Hematopoietic multipotent progenitor cell treated with erythropoietin and hydrocortisone succinate and interleukin-3 and kit ligand, for 17 days (in vitro differentiated cells): ENCODE measurements around the gene ACTC1.
"Not testable (repeated sequence)": the region's sequence is repeated elsewhere in the genome, so short reads cannot be mapped to it uniquely, and the experiment has no call there.

Experiments used
- DNase-seq: peaks from one replicate; pipeline ENCODE4 v3.0.0-alpha.2; 2015; ENCODE audit warnings: low spot score

The ACTC1 gene

DNA sequence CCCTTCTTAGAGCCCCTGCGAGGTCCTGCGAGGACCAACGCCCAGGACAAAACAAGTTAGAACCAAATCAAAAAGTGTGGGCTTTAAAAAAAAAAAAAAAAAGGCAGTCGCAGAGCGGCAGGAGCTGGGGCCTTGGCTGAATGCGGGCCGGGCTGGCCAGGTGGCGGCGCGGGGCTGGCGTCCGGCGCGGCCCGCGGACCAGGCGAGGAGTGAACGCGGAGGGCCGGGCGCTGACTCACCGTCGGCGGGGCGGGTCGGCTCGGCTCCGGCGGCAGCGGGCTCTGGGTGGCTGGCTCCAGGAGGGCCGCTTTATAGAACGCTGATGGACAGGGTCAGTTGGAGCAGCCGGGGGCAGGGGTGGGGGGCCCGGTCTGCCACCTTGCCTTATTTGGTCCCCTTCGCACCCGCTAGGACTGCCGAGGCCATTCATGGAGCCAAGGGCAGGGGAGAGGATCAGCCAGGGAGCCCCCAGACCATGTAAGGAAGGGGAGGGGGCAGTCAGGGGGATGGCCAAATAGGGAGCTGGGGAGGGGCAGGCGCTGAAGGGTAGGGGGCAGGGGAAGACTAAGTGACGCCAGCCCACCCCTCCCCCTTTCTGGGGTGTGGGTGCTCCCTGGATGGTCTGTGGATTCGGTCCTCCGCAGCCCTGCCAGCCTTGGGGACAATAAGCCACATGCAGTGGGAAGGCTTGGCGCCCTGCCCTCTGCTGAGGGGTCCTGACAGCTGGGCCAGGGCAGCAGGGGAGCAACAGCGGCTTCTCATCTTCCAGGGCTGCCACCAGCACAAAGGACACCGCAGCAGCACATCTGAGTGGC is at the start of gene ACTC1:
TSS of gene ACTC1 (minus strand) at position 283 of the 815 bp plus-strand sequence. CDS start 741 bp downstream, outside the sequence.
- no peak for DNase-seq

DNA sequence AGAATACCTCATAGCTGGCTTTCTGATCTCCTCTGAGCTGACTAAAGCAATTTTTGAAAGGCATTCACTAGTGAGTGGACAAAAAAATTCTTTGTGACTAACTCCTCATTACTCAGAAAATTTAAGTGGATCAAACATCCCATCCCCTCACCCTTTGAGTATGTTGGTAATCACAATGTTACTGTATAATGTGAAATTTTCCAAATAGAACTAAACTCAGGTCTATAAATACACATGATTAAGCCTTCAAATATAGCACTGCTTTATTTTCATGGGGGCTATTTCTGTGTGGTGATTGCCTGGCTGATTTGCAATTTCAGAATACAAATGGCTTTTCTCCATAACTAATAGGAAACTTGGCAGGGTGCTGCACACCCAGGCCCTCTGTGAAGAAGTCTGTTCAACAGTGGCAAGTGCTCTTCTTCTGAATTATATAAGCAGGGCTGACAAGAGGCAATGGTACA is 45.9 kb upstream of the ACTC1 start:
- DNase-seq: no peak

DNA sequence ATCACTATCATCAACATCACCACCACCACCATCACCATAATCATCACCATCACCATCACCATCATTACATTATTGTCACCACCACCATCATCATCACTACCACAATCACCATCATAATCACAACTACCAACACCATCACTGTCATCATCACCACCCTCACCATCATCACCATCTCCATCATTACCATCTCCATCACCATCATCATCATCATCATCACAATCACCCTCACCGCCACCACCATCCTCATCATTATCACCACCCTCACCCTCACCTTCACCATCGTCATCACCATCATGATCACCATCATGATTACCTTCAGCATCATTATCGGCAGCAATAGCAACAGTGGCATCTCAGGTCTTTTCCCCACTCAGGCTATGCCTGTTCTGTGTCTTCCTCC is 42.9 kb upstream of the ACTC1 start:
- DNase-seq: no peak

DNA sequence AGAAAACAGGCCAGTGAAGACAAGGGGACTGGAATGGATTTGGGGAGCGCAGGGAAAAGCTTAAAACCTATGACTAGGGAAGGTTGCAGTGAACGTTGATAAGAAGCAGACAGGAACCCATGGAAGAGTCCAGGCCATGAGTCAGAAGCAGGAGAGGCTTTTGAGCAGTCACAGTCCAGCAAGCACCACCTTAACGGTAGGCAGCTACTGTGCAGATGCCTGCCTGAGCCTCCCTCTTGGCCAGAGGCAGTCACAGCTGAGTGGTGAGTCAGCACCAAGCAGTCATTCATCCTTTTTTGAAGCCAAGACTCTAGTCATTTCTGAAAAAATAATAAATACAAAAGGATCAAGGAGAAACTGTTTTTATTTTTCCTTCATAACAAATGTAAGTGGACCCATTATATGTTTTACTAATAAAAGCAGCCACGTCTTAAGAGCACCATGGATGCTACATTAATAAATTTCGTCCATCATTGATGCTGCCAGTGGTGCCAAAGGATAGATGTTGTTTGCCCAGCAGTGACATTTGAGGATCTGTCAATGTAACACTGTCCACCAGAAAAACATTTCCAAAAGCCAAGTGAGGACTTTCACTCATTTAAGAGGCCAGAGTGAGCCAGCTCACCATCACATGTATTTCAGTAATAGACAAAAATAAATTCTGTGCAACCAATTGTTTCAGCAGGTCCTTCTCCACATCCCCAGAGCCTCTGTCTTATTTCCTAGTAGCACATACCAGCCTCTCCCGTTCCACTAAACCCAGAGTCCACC is 42.1 kb upstream of the ACTC1 start:
- DNase-seq: no peak

DNA sequence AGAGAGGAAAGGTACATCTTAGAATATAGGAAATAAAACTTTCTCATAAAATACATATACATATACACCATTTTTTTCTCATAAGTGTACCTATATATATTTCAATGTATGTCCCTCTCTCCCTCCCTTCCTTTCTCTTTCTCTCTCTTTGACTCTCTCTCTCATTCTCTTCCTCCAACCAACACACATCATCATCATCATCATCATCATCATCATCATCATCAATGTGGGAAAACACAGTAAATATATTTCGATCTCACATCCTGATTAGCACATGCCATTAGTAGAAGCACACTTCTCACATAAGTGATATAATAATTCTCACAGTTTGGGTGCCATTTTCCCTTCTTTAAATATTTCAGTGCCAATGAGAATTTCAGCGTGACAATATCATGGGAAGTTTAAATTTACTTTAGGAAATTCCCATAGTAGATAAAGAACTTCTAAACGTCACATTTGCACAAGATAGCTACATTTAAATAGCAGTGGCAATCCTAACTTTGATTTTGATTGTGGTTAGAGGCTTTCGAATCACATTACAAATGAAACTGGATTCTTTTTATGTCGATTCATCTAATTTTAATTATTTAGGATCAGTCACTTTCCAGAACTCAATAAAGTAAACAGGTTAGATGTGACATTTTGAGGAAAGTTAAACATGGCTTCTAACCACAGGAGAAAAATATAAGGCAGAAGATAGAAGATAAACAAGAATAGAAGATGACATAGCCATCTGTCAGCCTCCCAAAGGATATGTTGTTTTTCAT is 33.0 kb upstream of the ACTC1 start:
- no peak for DNase-seq

DNA sequence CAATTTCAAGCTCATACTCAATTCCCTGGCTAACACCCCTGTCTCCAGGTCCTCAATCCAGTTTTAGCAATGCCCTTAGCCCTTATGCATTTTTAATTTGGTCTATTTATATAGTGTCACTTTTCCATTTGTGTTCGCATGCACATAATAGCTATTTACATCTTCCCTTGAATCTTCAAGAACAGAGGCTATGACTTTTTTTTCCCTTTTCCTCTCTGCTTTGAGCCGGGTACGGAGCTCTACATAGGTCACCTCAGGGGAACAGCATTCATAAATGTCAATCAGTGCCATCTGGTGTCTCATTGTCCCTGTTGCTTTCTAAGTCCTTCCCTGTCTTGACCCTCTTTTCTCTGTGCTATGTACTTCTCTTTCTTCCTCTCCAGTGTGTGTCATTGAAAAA is 26.5 kb upstream of the ACTC1 start:
- no peak for DNase-seq

DNA sequence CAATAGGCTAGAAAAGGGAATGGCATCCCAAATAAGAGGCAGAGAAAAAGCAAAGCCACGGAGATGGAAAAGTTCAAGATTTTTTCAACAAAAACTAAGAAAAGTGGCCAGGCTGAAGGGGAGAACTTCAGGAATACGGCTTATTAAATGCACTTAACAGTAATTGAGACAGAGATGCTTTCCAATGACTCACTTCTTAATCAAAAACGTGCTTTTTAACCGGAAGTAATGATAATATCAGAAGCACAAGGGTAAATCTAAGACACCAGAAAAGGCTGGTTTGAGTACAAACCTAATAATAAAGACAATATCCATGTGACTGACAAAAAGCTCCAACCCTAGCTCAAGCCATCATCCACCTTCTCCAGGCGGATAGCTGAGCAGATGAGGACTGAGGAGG is 24.8 kb upstream of the ACTC1 start:
- DNase-seq: no peak

DNA sequence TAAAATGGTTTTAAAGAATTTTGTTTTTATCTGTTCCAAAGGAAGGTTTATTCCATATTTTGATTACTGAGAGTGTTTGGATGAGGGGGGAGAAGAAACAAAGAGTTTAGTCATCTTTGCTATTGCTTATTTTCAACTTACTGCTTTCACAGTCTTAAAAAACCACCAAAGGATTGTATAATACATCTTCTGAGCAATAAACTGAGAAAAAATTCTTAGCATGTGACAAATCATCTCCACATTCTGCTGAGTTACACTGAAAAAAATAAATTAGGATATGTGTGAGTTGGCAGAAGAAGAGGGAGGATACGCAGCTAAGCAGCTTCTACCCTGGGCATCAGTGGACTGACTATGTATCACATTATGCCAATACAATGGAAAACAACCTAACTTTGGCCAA is 23.2 kb upstream of the ACTC1 start:
- DNase-seq: no peak

DNA sequence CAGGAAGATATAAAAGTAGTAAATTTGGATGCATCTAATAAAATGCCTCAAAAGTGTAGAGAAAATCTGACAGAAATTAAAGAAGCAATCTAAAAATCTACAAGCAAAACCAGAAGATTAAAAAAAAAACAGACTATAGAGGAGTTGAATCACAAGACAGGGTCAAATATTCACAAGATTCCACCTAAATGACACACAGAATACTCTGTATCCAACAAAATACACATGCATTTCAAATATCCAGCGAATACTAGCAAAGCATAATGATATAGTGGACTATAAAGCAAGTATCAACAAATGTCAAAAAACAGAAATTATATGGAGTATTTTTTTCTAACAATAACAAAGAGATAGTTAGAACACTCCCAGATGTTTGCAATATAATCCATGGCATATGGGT is 20.5 kb upstream of the ACTC1 start:
- DNase-seq: no peak

DNA sequence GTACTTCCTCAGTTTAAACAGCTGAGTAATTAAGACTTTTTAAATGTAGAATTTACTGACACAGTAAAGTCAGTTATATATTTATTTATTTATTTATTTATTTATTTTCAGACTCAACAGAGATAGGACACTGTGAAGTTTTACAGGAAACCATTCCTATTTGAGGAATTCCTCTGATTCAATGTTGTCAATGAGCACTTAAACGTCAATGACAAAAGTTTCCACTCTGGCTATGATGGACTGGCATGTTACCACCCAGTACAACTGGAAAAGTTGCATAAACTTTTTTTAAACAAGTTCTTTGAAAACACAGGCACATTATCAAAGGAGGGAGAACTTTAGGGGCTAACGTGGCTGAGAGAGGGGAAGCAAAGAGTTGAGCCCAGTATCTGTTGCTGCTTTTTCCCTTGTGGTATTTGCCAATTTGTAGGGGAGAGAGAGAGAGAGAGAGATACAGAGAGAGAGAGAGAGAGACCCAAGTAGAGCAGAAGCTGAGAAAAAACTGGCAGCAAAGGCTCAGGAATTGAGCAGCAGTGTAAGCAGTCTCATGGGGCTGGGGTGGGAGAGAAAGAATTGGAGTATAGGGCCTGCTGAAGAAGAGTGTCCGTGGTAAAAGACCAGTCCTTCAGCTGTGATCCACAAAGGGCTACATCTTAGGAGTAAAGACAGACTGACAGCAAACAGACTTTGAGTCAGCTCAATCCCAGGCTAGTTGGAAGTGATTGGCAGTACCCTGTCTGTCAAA is 18.3 kb upstream of the ACTC1 start:
- DNase-seq: no peak

DNA sequence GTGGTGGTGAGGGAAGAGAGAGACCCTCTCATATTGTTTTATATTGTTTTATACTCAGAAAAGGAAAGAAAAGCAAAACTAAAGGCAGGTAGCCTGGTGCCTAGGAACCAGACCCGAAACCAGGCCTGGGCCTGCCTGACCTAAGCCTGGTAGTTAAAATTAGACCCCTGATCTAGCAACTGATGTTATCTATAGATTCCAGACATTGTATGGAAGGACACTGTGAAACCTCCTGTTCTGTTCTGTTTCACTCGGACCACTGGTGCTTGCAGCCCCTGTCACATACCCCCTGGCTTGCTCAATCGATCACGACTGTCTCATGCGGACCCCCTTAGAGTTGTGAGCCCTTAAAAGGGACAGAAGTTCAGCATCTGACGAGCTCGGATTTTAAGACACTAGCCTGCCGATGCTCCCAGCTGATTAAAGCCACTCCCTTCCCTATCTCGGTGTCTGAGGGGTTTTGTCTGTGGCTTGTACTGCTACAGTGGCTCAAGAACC is 17.6 kb upstream of the ACTC1 start:
- DNase-seq: not testable (repeated sequence)

DNA sequence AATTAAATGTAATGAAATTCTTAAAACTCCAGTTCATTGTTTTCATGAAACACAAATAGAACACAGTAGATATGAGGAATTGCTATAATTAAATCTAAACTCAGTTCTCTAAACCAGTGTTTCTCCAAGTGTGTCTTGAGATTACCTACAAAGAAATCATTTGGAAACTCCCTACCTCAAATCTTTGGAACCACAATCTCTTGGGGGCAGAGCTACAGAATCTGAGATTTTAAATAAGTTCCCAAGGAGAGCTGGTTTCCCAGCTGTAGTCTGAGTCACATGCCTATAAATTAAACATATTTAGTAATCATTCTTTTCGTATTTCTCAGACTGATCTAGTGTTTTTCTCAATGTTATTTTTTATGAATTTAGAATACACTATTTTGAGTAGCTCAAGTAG is 17.0 kb upstream of the ACTC1 start:
- no peak for DNase-seq

DNA sequence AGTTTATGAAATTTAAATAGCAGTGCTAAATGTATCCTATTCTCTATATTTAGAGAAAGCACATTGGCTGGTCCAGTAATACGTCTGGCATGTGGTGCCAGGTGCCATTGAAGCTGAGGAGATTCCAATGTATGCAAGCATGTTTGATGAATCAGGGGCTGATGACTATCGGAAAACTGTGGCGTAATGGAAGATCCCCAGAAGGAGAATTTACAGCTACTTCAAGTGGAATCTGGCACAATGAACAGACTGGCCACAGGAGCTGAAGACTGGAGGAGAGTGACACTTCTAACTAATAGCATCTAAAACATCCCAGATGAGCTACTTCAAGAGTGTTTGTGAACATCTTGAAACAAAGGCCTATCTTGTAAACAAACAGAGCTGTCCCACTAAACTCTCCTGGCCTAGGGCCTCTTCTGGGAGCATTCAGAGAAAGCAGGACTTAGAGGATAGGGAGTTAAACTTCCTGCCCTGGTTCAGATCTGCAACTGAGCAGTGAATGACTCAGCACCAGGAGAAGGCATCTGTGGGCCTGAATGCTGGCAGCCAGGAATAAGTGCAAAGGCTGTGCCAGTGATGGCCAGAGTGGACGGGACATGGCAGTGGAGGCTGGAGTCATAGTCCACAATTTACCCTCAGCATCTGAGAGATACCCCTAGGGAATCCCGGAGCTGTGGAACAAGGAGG is 15.2 kb upstream of the ACTC1 start:
- DNase-seq: no peak

DNA sequence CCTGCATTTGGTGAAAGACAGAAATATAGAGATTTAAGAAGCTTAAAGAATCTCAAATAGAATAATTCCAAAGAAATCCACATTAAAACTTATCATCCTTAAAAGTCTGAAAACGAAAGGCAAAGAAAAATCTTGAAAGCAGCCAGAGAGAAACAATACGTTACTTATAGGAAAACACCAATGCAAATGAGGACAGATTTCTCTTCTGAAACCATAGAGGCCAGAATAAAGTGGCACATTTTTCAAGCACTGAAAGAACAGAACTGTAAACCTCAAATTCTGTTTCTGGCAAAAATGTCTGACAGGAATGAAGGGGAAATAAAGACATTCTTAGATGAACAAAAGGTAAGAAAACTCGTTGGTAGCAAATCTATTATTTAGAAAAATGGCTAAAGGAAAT is 13.8 kb upstream of the ACTC1 start:
- DNase-seq: no peak

DNA sequence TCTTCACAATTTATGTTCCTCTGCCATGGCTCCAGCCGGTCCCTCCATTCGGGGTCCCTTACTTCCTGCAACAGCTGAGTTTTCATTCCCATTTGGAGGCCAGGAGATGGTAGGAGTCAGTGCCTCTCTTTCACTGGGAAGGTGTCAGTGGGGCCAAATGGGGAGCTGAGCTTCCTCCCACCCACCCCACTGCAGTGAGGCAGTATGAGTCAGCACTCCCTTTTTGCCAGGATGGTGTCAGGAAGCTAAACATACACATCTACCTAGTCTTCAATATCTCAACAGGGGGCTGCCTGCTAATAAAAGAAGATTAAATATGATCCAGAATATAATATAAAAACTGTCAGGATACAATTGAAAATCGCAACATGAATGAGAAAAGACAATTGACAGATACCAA is 12.7 kb upstream of the ACTC1 start:
- no peak for DNase-seq

DNA sequence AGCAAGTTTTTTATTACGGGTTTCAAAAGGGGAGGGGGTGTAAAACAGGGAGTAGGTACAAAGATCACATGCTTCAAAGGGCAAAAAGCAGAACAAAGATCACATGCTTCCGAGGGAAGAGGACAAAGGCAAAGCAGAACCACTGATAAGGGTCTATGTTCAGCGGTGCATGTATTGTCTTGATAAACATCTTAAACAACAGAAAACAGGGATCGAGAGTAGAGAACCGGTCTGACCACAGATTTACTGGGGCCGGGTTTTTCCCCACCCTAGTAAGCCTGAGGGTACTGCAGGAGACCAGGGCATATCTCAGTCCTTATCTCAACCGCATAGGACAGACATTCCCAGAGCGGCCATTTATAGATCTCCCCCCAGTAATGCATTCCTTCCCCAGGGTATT is 11.9 kb upstream of the ACTC1 start:
- DNase-seq: not testable (repeated sequence)

DNA sequence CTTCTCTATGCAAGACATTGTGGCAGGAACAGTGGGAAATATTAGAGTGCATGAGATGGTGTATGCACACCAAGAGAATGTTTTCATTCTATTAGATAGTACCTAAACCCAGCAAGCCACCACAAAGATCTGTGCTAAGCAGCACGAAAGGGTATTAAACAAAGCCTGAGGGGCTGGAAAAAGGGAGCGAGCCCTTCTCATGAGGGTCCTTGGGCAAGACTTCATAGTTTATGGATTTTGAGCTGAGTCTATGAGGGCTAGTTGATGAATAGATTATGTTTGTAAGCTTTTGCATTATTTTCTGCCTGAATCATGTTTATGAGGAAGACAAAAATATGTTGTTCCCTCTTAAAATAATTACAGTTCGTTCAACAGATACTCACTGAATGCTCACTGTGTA is 9.4 kb upstream of the ACTC1 start:
- no peak for DNase-seq

DNA sequence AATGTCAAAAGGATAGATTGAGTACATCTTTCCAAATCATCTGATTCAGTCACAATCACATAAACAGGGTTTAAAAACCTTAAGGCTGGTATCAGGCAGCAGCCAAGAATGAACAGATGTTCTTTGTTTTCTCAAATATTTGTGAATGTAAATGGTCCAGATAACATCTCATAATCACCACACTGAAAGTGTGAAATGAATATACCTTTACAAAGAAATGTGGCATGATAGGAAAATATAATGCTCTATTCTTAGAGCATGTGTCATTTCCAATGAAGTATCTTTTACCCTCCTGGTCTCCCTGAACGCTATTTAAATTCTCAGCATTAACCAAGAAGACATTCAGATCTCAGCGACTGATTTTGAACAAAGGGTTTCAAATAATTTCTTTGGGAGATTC is 8.8 kb upstream of the ACTC1 start:
- DNase-seq: no peak

DNA sequence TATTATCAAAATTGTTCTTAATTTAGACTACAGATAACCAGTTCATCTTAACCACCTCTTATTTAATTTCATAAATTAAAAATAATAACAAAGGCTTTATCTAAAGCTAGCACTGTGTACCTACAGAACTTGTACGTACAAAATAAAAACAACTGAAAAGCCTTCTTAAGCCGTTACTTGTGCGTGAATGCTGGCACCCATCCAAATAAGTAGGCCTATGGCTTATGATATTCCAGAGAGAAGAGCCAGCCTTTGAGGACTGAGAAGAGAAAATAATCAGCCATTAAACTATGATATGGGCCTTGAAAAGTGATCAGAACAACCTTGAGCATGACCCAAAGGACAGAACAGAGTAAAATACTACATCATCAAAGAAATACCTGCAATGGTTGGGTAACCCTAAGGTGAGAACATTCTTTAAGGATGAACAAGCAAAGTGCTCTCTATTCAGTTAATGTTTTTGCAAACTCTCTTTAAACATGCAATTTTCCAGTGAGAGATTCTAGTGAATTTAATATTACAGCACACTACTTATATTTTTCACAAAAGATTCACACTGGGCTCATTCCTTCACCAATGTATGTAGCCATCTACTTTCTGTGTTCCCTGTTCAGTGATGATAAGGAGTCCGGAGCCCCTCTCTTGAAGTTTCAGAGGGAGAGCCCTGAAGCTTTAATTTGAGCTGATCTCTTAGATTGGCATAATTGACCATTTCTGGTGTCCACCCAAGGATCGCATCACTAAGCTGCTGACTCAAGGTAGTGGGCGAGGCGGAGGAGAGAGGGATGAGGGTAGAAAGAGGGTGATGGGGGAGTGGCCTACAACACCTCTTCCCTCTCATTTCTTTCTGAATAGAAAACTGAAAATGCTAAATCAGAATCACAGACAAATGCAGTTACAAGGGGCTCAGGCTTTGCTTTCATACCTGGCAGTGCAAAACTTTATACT is 7.7 kb upstream of the ACTC1 start:
- no peak for DNase-seq

DNA sequence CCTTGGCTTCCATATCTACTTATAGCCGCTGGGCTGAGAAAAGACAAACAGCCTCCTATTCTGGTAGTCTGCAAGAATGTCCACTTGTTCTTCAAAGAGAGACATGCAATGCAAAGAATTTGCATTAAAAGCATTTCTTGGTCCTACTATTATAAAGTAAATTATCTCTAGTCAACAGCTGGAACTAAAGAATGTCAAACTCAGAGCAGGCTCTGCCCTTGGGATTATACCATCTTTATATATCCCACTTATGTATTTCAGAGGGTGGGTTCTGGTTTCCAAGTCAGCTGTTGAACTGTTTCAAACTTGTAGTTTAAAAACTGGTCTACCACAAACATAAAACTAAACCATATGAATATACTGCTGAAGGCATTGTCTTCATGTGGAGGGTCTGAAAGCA is 7.0 kb upstream of the ACTC1 start:
- no peak for DNase-seq
